Activated CD8-positive, alpha-beta T cell treated with anti-CD3 and anti-CD28 coated beads, Interleukin-2, amount 10 ng/mL, durations not matched to agents 7 days and 5 days (primary cell): ENCODE data around the gene ZSCAN32. TPM values are rescaled to one million over a fixed set of nuclear protein-coding genes. Genes with fewer than 3 reads are reported as not detected.
A peak's percentile ranks its signal among the peaks of the same experiment; 100 is the strongest.

Source experiments
- ATAC-seq: fragments of 150-1000 bp; cut with Tn5 transposase; one replicate; pipeline ENCODE4 v1.10.0; 2021; ENCODE audit warnings: moderate library complexity
- CTCF ChIA-PET: fragments of 350-600 bp; sonication (Branson Sonifier 250); formaldehyde crosslinking; loops from one replicate; lab custom pipeline; 2021; ENCODE audit warnings: antibody characterized with exemption; lab: Charles Lee
- POLR2A ChIA-PET: fragments of 350-600 bp; sonication (Branson Sonifier 250); formaldehyde crosslinking; loops from one replicate; lab custom pipeline; 2021; ENCODE audit warnings: antibody characterized with exemption; lab: Charles Lee
- DNase-seq: peaks from one replicate; pipeline ENCODE4 v3.0.0-alpha.2; 2020
- H3K27ac Mint-ChIP-seq: one replicate; pipeline ENCODE4 v1.8.0; 2021; ENCODE audit warnings: mild to moderate bottlenecking, mixed read lengths
- H3K27me3 Mint-ChIP-seq: one replicate; pipeline ENCODE4 v1.8.0; 2021; ENCODE audit warnings: low read depth, mixed read lengths
- H3K36me3 Mint-ChIP-seq: one replicate; pipeline ENCODE4 v1.8.0; 2021; ENCODE audit warnings: low read depth, mixed read lengths
- H3K4me1 Mint-ChIP-seq: one replicate; pipeline ENCODE4 v1.8.0; 2021; ENCODE audit warnings: low read depth, mixed read lengths
- H3K4me3 Mint-ChIP-seq: one replicate; pipeline ENCODE4 v1.8.0; 2021; ENCODE audit warnings: mild to moderate bottlenecking, mixed read lengths
- H3K9me3 Mint-ChIP-seq: one replicate; pipeline ENCODE4 v1.8.0; 2022; ENCODE audit warnings: mixed read lengths; ENCODE audit not compliant: insufficient read depth
- total RNA-seq, 2 experiments: library from RNA; stranded (reverse); gene quantifications; one replicate each; pipeline ENCODE4 v1.2.3, GENCODE V29; 2021

ZSCAN32 gene
- total RNA-seq, 2 experiments from 2014 or later = 15.9 to 19.0 TPM

GRCh38 chr16:3400446-3400778 lies 392 bp downstream of the ZSCAN32 start:
- ChIA-PET CTCF (interaction anchor here (0.7 to 2.0 kb wide), 6 partner anchors 43 to 135 kb away, joined by 3 to 6 read pairs (median 3); partner anchors contain the start of genes CLUAP1, NAA60, TIGD7 and ZNF597), POLR2A (interaction anchor here (0.6 to 3.1 kb wide), 20 partner anchors 8 to 242 kb away, joined by 3 to 26 read pairs (median 4); partner anchors contain the start of genes NAA60, ZNF263 and ZNF597)
- H3K36me3 Mint-ChIP-seq = peaks cover 75% of the 10 kb centered on the region
- peaks cover 36% of the 10 kb centered on the region for H3K9me3 Mint-ChIP-seq
- DNase-seq (no peak), ATAC-seq (no peak)
- peak overlapping the region; percentile 88 for H3K4me3 Mint-ChIP-seq
- peaks cover 36% of the 10 kb centered on the region for H3K4me1 Mint-ChIP-seq
- no peaks in the 10 kb centered on the region for H3K27me3 Mint-ChIP-seq
- peak overlapping the region; percentile 87 for H3K27ac Mint-ChIP-seq

GRCh38 chr16:3389663-3390338 lies 11.0 kb downstream of the ZSCAN32 start:
- peaks cover 86% of the 10 kb centered on the region for H3K36me3 Mint-ChIP-seq
- ATAC-seq (no peak), DNase-seq (no peak)
- POLR2A ChIA-PET = no interaction called here
- no peaks in the 10 kb centered on the region for H3K27me3 Mint-ChIP-seq
- no peak overlapping the region for H3K27ac Mint-ChIP-seq
- no peak overlapping the region for H3K4me3 Mint-ChIP-seq
- peaks cover 40% of the 10 kb centered on the region for H3K9me3 Mint-ChIP-seq
- CTCF ChIA-PET = no interaction called here
- peaks cover 6% of the 10 kb centered on the region for H3K4me1 Mint-ChIP-seq

- Mint-ChIP-seq H3K27me3 (no peaks in the 10 kb centered on the region), H3K4me1 (no peaks in the 10 kb centered on the region), H3K36me3 (peaks cover 86% of the 10 kb centered on the region), H3K4me3 (no peak overlapping the region), H3K27ac (no peak overlapping the region), H3K9me3 (peaks cover 40% of the 10 kb centered on the region)
- CTCF ChIA-PET = no interaction called here
- POLR2A ChIA-PET = no interaction called here
- DNase-seq = no peak
- no peak for ATAC-seq
Observed at GRCh38 chr16:3388325-3388724, 12.5 kb downstream of the ZSCAN32 start.

GRCh38 chr16:3383045-3383448 lies 17.8 kb downstream of the ZSCAN32 start:
- no peak overlapping the region for H3K27ac Mint-ChIP-seq
- ATAC-seq = no peak
- H3K27me3 Mint-ChIP-seq = no peaks in the 10 kb centered on the region
- H3K36me3 Mint-ChIP-seq = peaks cover 82% of the 10 kb centered on the region
- no peak for DNase-seq
- POLR2A ChIA-PET = interaction anchor here (1.0 kb wide), 1 partner anchor 77 kb away, joined by 4 read pairs; the partner anchor contains the start of genes TIGD7 and ZNF75A
- H3K9me3 Mint-ChIP-seq = peaks cover 62% of the 10 kb centered on the region
- no peak overlapping the region for H3K4me3 Mint-ChIP-seq
- CTCF ChIA-PET = interaction anchor here (0.8 kb wide), 1 partner anchor 18 kb away, joined by 3 read pairs; no protein-coding TSS in a partner anchor
- no peaks in the 10 kb centered on the region for H3K4me1 Mint-ChIP-seq

GRCh38 chr16:3377917-3378316 lies 22.9 kb downstream of the ZSCAN32 start:
- ChIA-PET POLR2A (no interaction called here), CTCF (no interaction called here)
- Mint-ChIP-seq H3K4me1 (no peaks in the 10 kb centered on the region), H3K4me3 (no peak overlapping the region), H3K27ac (no peak overlapping the region), H3K27me3 (no peaks in the 10 kb centered on the region), H3K9me3 (peaks cover 45% of the 10 kb centered on the region), H3K36me3 (peaks cover 41% of the 10 kb centered on the region)
- no peak for ATAC-seq
- no peak for DNase-seq

GRCh38 chr16:3375680-3376079 lies 25.1 kb downstream of the ZSCAN32 start:
- ATAC-seq (no peak), DNase-seq (no peak)
- POLR2A ChIA-PET = no interaction called here
- CTCF ChIA-PET = no interaction called here
- Mint-ChIP-seq H3K9me3 (peaks cover 30% of the 10 kb centered on the region), H3K27ac (no peak overlapping the region), H3K4me3 (no peak overlapping the region), H3K4me1 (no peaks in the 10 kb centered on the region), H3K36me3 (peaks cover 19% of the 10 kb centered on the region), H3K27me3 (no peaks in the 10 kb centered on the region)

- no peak for DNase-seq
- H3K27ac Mint-ChIP-seq = no peak overlapping the region
- H3K9me3 Mint-ChIP-seq = peaks cover 27% of the 10 kb centered on the region
- peaks cover 23% of the 10 kb centered on the region for H3K36me3 Mint-ChIP-seq
- no peak for ATAC-seq
- H3K4me3 Mint-ChIP-seq = no peak overlapping the region
- CTCF ChIA-PET = no interaction called here
- POLR2A ChIA-PET = no interaction called here
- no peaks in the 10 kb centered on the region for H3K27me3 Mint-ChIP-seq
- H3K4me1 Mint-ChIP-seq = peaks cover 16% of the 10 kb centered on the region
Observed at GRCh38 chr16:3369073-3369472, 31.7 kb downstream of the ZSCAN32 start.

- peaks cover 30% of the 10 kb centered on the region for H3K9me3 Mint-ChIP-seq
- peaks cover 22% of the 10 kb centered on the region for H3K36me3 Mint-ChIP-seq
- DNase-seq (peak; percentile 94), ATAC-seq (peak; percentile 96)
- H3K27ac Mint-ChIP-seq = peak overlapping the region; percentile 93
- peaks cover 7% of the 10 kb centered on the region for H3K27me3 Mint-ChIP-seq
- peaks cover 18% of the 10 kb centered on the region for H3K4me1 Mint-ChIP-seq
- CTCF ChIA-PET = interaction anchor here (0.9 to 1.4 kb wide), 2 partner anchors 19 to 79 kb away, joined by 3 to 4 read pairs; partner anchors contain the start of genes NAA60 and ZNF597
- POLR2A ChIA-PET = interaction anchor here (0.6 to 2.2 kb wide), 10 partner anchors 15 to 149 kb away, joined by 3 to 18 read pairs (median 3); partner anchors contain the start of genes ZNF174, ZNF263 and ZSCAN32
- H3K4me3 Mint-ChIP-seq = peak overlapping the region; percentile 77
Observed at GRCh38 chr16:3364774-3365427, 35.9 kb downstream of the ZSCAN32 start.

- no peak overlapping the region for H3K4me3 Mint-ChIP-seq
- peaks cover 22% of the 10 kb centered on the region for H3K36me3 Mint-ChIP-seq
- peak overlapping the region; percentile 40 for H3K27ac Mint-ChIP-seq
- ATAC-seq = no peak
- peaks cover 7% of the 10 kb centered on the region for H3K27me3 Mint-ChIP-seq
- H3K4me1 Mint-ChIP-seq = peaks cover 18% of the 10 kb centered on the region
- DNase-seq = no peak
- POLR2A ChIA-PET = no interaction called here
- CTCF ChIA-PET = no interaction called here
- peaks cover 30% of the 10 kb centered on the region for H3K9me3 Mint-ChIP-seq
Observed at GRCh38 chr16:3363793-3364192, 37.0 kb downstream of the ZSCAN32 start.

- Mint-ChIP-seq H3K27ac (no peak overlapping the region), H3K4me1 (peaks cover 18% of the 10 kb centered on the region), H3K4me3 (no peak overlapping the region), H3K36me3 (peaks cover 22% of the 10 kb centered on the region), H3K9me3 (peaks cover 30% of the 10 kb centered on the region), H3K27me3 (peaks cover 7% of the 10 kb centered on the region)
- ChIA-PET CTCF (no interaction called here), POLR2A (no interaction called here)
- DNase-seq (no peak), ATAC-seq (no peak)
Observed at GRCh38 chr16:3362931-3363330, 37.9 kb downstream of the ZSCAN32 start.

- Mint-ChIP-seq H3K27ac (no peak overlapping the region), H3K4me3 (no peak overlapping the region), H3K36me3 (peaks cover 4% of the 10 kb centered on the region), H3K9me3 (peaks cover 13% of the 10 kb centered on the region), H3K27me3 (peaks cover 13% of the 10 kb centered on the region), H3K4me1 (peaks cover 3% of the 10 kb centered on the region)
- DNase-seq = no peak
- ChIA-PET CTCF (interaction anchor here (0.8 kb wide), 1 partner anchor 92 kb away, joined by 3 read pairs; no protein-coding TSS in a partner anchor), POLR2A (no interaction called here)
- ATAC-seq = no peak
Observed at GRCh38 chr16:3358871-3359270, 41.9 kb downstream of the ZSCAN32 start.

GRCh38 chr16:3356118-3356517 lies 44.7 kb downstream of the ZSCAN32 start:
- POLR2A ChIA-PET = no interaction called here

More at GRCh38 chr16:3356118-3356517, 44.7 kb downstream of the ZSCAN32 start:
- H3K36me3 Mint-ChIP-seq = peaks cover 2% of the 10 kb centered on the region
- no peak for ATAC-seq
- H3K4me1 Mint-ChIP-seq = peaks cover 7% of the 10 kb centered on the region
- peaks cover 8% of the 10 kb centered on the region for H3K9me3 Mint-ChIP-seq
- no peak overlapping the region for H3K4me3 Mint-ChIP-seq
- peaks cover 5% of the 10 kb centered on the region for H3K27me3 Mint-ChIP-seq
- CTCF ChIA-PET = no interaction called here
- DNase-seq = no peak
- H3K27ac Mint-ChIP-seq = no peak overlapping the region
